Activated CD8-positive, alpha-beta memory T cell treated with anti-CD3 and anti-CD28 coated beads, Interleukin-2, amount 50 U/mL, for 1 hour (primary cell): ENCODE measurements around the gene SMG6.

ENCODE experiments used
- DNase-seq: peaks from one replicate; pipeline ENCODE4 v3.0.0-alpha.2; 2020; ENCODE audit errors: extremely low read depth

Gene SMG6

DNA sequence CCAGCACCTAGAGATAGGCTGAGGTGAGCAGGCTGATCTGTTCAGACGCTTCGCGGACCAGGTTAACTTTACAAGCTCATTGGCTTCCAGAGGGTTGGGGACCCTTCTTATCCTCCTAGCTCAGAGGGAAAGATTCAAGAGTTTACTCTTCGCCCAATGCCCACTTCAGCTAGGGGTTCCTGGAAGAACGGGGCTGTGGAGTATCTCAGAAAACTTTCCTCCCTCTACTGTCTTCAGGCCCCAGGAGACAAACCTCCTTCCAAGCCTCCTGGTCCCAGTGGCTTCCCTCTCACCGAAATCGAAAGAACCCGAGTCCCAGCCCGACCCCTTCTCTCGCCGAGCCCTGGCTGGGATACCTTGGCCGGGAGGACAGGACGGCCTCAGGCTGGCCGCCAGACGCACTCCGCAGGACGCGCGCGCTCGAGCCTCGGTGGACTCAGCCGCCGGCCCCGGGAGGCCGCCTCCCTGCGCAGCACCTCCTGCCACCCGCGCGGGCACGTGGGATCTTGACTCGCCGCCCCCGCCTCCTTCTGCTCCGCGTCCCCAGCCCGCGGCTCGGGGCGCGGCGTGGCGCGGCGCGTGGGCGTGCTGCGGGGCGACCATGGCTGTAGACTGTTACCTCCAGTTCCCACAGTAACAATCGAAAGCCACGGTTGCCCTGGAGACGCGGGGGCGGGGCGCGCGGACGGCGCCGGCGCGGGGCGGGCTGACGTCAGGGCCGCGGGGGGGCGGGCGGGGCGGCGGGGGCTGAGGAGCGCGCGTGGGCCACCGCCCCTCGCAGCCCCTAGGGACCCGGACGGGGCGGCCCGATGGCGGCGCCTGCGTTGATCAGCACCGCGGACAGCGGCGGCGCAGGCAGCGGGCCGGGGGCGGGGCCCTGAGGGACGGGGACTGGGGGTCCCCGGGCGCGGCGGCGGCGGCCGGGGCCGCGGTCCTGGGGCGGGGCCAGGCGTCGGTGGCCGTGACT lies 254.0 kb downstream of the SMG6 start:
- DNase-seq: peak; percentile 70

- no peak for DNase-seq
Measured at GRCh38 chr17:2048805-2049204, 254.8 kb downstream of the SMG6 start.

GRCh38 chr17:2047590-2047989 lies 256.0 kb downstream of the SMG6 start:
- no peak for DNase-seq

DNA sequence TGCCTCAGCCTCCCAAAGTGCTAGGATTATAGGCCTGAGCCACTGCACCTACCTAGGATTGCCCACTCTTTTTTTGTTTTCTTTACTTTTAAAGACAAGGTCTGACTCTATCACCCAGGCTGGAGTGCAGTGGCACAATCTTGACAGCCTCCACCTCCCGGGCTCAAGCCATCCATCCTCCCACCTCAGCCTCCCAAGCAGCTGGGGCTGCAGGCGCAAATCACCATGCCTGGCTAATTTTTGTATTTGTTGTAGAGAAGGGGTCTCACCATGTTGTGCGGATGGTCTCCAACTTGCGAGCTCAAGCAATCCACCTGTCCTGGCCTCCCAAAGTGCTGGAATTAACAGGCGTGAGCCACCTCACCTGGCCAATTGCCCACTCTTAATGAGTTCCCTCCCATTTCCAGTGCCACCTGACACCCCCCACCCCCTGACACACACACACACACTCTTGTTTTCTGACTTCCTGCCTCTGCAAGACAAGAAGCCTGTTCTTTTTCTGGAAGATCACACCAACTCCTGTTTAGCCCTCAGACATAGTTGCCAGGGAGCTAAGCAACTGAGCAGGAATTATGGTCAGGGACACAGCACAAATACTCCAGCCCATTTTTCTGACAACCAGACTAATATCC lies 259.2 kb downstream of the SMG6 start:
- DNase-seq: no peak

- no peak for DNase-seq
Measured at GRCh38 chr17:2043785-2044184, 259.8 kb downstream of the SMG6 start.

DNA sequence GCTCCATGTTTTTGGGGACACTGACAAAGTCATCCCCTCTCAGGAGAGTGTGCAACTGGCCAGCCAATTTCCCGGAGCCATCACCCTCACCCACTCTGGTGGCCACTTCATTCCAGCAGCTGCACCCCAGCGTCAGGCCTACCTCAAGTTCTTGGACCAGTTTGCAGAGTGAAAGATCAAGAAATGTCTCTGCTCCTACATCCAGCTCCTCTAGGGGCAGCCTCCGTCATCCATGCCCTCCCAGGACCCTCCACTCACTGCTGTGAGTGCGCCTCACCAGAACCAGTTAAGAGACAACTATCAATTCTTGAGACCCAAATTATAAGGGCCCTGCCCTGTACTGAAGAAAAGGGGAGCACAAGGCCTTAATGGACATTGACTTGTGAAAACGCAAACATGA lies 260.7 kb downstream of the SMG6 start:
- no peak for DNase-seq

- no peak for DNase-seq
Measured at GRCh38 chr17:2042390-2042847, 261.2 kb downstream of the SMG6 start.

DNA sequence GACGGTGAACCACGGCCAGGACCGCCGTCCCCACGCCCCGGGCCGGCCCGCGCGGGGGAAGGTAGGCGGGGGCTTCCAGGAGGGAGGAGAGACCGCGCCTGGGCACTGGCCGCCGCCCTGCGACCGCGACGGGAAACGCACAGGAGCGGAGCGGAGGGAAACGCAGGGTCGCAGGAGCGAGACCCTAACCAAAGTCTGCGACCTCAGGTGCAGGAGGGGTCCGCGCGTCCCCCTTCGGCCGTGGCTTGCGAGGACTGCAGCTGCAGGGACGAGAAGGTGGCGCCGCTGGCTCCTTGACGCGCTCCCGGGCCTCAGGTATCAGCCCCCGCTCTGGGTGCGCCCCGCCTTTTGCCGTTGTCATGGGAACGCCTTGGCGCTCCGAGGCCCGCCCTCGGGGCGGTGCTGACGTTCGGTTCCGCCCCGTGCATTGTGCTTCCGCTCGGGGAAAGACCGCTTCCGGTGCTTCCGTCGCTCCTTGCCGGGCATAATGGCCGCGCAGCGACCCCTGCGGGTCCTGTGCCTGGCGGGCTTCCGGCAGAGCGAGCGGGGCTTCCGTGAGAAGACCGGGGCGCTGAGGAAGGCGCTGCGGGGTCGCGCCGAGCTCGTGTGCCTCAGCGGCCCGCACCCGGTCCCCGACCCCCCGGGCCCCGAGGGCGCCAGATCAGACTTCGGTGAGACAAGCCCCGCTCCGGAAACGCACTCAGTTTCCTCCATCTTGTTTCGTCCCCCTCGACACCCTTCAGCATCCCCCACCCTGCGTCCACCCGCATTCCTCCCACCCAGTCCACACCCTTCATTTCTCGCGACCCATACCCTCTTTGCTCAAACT lies 261.8 kb downstream of the SMG6 start, which contains the start of gene OVCA2:
OVCA2 (plus strand) TSS at position 462 of the 829 bp plus-strand sequence; CDS start at position 488, 26 bp downstream.
- DNase-seq: peak; percentile 87

DNA sequence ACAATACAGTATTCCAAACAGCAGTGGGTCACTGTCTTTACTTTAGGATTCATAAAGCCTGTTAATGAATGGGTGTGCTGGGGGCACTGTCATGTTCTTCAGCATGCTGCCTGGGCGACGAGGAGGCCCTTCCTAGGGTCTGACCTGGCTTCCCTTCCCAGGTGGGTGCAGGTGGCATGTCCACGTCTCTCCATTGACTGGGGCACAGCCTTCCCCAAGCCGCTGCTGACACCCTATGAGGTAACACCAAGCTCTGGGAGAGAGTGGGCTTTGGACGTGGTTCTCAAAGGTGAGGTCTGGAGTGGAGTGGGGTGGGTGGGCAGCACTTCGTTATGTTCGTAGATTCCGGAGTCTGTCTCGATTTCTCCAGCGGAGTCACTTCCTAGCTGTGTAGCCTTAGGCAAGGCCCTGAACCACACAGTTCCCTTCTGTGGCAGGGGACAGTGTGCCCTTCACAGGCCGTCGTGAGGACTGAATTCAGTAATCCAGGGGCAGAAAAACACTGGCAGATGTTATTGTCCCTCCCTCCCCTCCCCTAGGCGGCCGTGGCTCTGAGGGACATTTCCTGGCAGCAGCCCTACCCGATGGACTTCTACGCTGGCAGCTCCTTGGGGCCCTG lies 262.5 kb downstream of the SMG6 start:
- no peak for DNase-seq

- DNase-seq: no peak
Measured at GRCh38 chr17:2040219-2040827, 263.3 kb downstream of the SMG6 start.

DNA sequence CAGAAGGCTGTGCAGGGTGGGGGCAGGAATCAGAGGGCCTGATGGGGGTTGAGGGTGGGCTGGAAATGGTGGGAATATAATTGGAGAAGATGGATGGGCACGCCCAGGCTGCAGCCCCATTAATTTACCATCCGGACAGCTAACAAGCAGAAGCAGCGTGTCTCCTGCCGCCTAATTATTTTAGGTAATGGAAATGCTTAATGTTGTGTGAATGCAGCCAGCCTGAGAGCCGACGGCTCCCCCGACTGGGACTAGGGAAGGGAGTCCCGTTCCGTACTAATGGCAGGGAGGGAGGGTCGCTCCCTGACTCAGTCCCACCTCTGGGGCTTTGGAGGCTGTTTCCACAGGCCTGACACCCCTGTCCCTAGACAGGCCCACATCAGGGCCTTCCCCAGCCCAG lies 266.4 kb downstream of the SMG6 start:
- no peak for DNase-seq

GRCh38 chr17:2035541-2036488 lies 267.8 kb downstream of the SMG6 start:
- DNase-seq: no peak

DNA sequence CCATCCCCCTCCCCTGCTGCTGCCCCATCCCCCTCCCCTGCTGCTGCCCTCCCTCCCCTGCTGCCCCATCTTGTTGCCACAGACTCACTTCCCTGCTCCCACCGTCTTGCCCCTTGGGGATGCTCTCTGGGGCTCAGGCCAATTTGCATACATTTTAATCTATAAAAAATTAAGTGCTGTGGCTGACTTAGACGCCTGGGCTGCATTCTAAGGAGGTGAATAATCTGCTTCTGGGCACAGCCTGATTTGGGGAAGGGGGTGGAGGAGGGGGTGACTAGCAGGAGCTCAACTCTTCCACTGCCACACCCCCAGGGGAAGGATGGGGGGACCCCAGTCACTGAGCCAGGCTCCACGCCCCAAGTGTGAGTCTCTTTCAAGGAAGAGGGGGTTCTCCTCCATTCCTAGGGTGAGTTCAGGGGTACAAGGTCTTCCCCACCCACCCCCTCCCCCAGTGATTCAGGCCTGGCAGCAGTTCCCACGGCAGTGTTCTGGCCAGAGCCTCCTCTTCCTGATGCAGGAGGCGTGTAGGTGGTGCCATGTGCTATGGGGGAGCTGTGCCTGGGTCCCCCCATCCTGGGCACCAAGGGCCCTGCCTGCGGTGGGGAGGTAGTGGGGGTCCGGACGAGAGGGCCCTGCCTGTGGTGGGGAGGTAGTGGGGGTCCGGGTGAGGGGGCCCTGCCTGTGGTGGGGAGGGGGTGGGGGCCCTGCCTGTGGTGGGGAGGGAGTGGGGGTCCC lies 268.6 kb downstream of the SMG6 start:
- no peak for DNase-seq

GRCh38 chr17:2034157-2034556 lies 269.4 kb downstream of the SMG6 start:
- no peak for DNase-seq

DNA sequence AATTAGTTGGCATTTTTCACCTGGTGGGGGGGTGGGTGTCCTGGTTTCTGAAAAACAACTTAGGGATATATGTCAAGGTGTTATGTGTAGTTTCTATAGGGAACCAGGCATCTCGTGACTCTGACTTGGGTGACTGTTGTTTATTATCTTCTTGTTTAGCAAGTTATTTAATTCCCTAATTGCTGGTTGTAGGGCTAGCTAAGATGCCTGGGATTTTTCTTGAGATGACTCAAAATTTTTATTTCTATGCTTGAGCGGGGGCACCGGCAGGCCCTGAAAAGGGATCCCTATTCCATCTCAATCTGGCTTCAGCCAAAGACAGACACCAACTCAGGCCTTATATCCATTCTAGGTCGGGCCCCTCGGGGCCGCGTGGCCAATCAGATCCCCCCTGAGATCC lies 270.4 kb downstream of the SMG6 start:
- DNase-seq: no peak

- DNase-seq: no peak
Measured at GRCh38 chr17:2030779-2031163, 272.8 kb downstream of the SMG6 start.

GRCh38 chr17:2029911-2030778 lies 273.4 kb downstream of the SMG6 start, which contains the start of gene DPH1:
TSS of gene DPH1 (plus strand) at chr17:2030153. CDS start at chr17:2030170, 17 bp downstream.
- peak; percentile 52 for DNase-seq

- DNase-seq: no peak
Measured at GRCh38 chr17:2028737-2029136, 274.8 kb downstream of the SMG6 start.
